Motor neuron (in vitro differentiated cells): ENCODE results near the gene SNX2. TPM values are rescaled to one million over a fixed set of nuclear protein-coding genes. Genes with fewer than 3 reads are reported as not detected.
A peak's percentile ranks its signal among the peaks of the same experiment; 100 is the strongest.
"Not testable (repeated sequence)": the region's sequence is repeated elsewhere in the genome, so short reads cannot be mapped to it uniquely, and the experiment has no call there.

ENCODE experiments used
- ATAC-seq, 8 experiments: fragments of 200-7000 bp; cut with Tn5 transposase; replicated peaks in 6 of 8; 2 replicates each; pipeline ENCODE4 v1.8.0; 2021; ENCODE audit warnings: mild to moderate bottlenecking in 8 of 8, moderate library complexity in 8 of 8
- H3K27ac ChIP-seq, 2 donors: fragments of 250-450 bp; sonication (Bioruptor Pico); 2 replicates each; pipeline ENCODE4 v1.9.0; 2021; ENCODE audit warnings: antibody characterized with exemption in 2 of 2, mild to moderate bottlenecking in 2 of 2, moderate library complexity in 1 of 2
- H3K4me1 ChIP-seq, 2 donors: fragments of 250-450 bp; sonication (Bioruptor Pico); replicated peaks in 1 of 2; 2 replicates each; pipeline ENCODE4 v1.6.1; 2021; ENCODE audit warnings: antibody characterized with exemption in 2 of 2, mild to moderate bottlenecking in 2 of 2, moderate library complexity in 1 of 2
- H3K4me3 ChIP-seq, 5 donors: fragments of 250-450 bp; sonication (Bioruptor Pico); 2 replicates each; pipeline ENCODE4 v1.9.0; 2021; ENCODE audit warnings: antibody characterized with exemption in 5 of 5, mild to moderate bottlenecking in 5 of 5, moderate library complexity in 4 of 5
- WGBS, 10 experiments: fragments of 450-650 bp; shearing (Covaris generic); methylation state at CpG; one replicate each; pipeline ENCODE4 v1.0.0; 2022; 5-methylcytosine and 5-hydroxymethylcytosine counted together
- in situ Hi-C, 9 experiments: fragments of 400-800 bp; cut with MboI; loops; one replicate each; pipeline ENCODE4 v1.15.0; 2021; ENCODE audit warnings: low sequenced_read_pairs in 9 of 9, low pct_unique_long_range_greater_than_20kb in 2 of 9; ENCODE audit not compliant: unreplicated experiment in 9 of 9
- total RNA-seq, 8 experiments: library from RNA; unstranded; fragments of 300-600 nt; gene quantifications; 2 replicates each; pipeline versions ENCODE4 v1.2.3 to v1.2.4, GENCODE V29; 2022

The SNX2 gene
- total RNA-seq, 8 experiments from 2014 or later: 45.1 to 99.0 (median 51.6) TPM

DNA sequence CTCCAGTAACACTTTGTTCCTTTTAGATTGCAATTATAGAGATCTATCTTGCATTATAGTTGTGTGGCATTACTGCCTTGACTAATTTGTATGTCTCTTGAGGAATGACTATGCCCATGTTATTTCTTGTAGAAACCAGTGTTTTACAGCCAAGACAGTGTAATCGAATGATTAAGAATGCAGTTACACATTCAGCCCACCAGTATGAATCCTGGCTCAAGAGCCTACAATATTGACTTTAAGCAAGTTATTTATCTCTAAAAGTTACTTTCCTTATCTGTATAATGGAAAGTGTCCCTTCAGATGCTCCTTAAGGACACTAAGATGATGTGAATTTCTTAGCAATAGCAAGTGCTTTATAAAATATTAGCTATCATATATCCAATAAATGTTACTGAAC is 60.8 kb downstream of the SNX2 start:
- in situ Hi-C loops: loop anchor here in 1 of 9 experiments (25.0 kb wide), 1 partner anchor 123 kb away; no protein-coding TSS in a partner anchor
- no peaks in the 10 kb centered on the region for H3K4me1 ChIP-seq
- 86 to 100% (median 100%) methylated on average over 1 of the region's 1 CpG; no CpG with 5 or more reads in 4 of the 10 experiments for whole genome bisulfite sequencing, 10 experiments
- H3K4me3 ChIP-seq: no peak overlapping the region
- no peak overlapping the region for H3K27ac ChIP-seq
- ATAC-seq: no peak

DNA sequence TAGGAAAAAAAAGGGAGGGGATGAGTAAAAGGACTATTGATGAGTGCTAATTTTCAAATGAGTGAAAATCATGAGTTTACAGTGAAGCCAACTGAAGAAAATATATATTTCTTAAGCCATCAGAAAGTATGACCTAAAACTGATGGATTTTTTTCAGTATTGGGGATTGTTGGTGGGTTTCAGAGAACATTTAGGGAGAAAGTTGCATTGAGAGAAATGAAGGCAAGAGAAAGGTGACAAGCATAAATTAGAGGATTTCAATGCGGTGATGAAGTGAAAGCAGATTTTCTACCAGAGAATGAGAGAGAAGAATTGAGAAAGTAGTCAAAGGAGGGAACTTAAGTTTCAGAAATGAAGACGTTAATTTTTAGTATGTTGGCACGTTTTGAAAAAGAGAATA is 62.1 kb downstream of the SNX2 start:
- no peak overlapping the region for H3K4me3 ChIP-seq
- 83 to 100% (median 92%) methylated on average over 1 to 3 of the region's 3 CpGs for WGBS, 10 experiments
- no peaks in the 10 kb centered on the region for H3K4me1 ChIP-seq
- in situ Hi-C loops: loop anchor here in 1 of 9 experiments (25.0 kb wide), 1 partner anchor 125 kb away; no protein-coding TSS in a partner anchor
- H3K27ac ChIP-seq: no peak overlapping the region
- ATAC-seq: no peak

- Histone ChIP-seq H3K27ac (no peak overlapping the region), H3K4me1 (peaks cover 0 to 8% of the 10 kb centered on the region in 2 donors), H3K4me3 (no peak overlapping the region)
- 40 to 100% (median 97%) methylated on average over 1 to 4 of the region's 4 CpGs; no CpG with 5 or more reads in 1 of the 10 experiments for WGBS, 10 experiments
- no peak for ATAC-seq
- in situ Hi-C loops: loop anchor here in 1 of 9 experiments (25.0 kb wide), 1 partner anchor 127 kb away; no protein-coding TSS in a partner anchor
Measured at GRCh38 chr5:122839731-122840130, 64.9 kb downstream of the SNX2 start.

DNA sequence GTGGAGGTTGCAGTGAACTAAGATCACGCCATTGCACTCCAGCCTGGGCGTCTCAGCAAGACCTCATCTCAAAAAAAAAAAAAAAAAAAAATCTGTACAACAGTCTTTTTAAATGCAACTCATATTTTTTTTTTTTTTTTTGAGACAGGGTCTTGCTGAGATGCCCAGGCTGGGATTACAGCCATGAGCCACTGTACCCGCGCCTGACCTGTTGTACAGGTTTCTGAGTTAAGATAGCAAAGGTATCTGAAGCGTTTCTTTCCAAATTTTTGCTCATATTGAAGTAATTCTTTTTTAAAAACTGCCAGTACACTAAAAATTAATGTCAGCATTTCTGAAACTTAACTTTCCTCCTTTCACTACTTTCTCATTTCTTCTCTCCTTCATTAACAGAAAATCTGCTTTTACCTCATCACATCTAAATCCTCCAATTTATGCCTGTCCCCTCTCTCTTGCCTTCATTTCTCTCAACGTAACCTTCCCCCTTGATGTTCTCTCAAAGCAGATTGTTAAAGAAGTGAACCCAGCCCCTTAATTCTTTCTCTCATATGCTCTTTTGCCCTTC is 67.2 kb downstream of the SNX2 start:
- in situ Hi-C loops: loop anchor here in 1 of 9 experiments (25.0 kb wide), 1 partner anchor 130 kb away; no protein-coding TSS in a partner anchor
- ATAC-seq: no peak
- 78 to 100% (median 93%) methylated on average over 2 to 6 of the region's 6 CpGs for WGBS, 10 experiments
- no peak overlapping the region for H3K27ac ChIP-seq
- H3K4me3 ChIP-seq: no peak overlapping the region
- peaks cover 6 to 19% of the 10 kb centered on the region in 2 donors for H3K4me1 ChIP-seq

DNA sequence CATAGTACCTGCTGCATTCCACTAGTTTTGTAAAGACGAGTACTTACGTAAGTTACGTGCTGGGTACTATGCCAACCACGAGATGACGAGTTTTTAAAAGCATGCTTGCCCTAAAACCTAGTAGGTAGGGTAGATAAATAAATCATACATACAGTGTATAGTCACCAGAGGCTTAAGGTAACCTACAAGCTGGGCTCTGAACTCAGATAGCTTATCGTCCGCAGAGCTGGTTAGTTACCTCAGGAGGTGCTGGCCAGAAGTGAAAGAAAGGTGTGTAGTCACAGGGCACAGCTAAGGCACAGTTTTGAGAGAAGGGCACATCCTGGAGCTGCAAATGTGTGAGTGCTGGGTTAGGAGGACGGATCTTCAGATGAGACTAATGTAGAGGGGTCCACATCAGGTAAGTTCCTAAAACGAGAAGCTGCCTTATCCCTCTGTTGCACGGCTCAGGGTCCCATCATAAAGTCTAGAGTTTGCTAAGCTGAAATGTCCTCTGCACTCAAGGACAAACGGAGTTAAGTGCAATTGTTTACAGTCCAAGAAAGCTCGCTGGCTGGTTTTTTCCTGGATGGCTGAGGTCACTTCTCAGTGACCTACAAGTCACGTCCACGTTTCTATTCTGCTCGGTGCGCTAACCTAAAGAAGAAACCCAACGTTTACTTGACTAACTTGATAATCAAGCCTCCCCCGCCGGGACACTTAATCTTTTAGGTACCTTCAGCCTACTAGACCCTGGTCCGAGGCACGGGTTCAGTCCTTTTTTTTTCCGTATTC is 69.4 kb downstream of the SNX2 start:
- WGBS, 10 experiments: 40 to 93% (median 74%) methylated on average over 3 to 21 of the region's 22 CpGs
- Histone ChIP-seq H3K4me3 (peak overlapping the region; percentile 57 to 82 (median 75)), H3K4me1 (peaks cover 6 to 20% of the 10 kb centered on the region in 2 donors), H3K27ac (peak overlapping the region in 1 of 2 donors; percentile 90)
- in situ Hi-C loops: loop anchor here in 1 of 9 experiments (25.0 kb wide), 1 partner anchor 132 kb away; no protein-coding TSS in a partner anchor
- ATAC-seq: no peak

DNA sequence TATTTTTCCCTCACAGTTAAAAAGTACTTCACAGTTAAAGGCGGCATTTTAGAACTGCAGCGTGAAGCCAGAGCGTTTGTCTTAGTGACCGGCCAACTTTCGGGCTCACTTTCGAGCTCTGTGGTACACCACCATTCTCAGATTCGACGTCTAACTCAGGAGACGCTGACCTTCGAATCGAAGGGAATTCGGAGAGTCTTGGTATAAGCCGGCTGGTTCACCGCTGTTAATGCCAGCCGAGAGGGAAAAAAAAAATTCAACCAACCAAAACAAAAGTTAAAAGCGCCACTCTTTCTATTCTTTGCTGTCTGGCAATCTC is 70.0 kb downstream of the SNX2 start:
- WGBS, 10 experiments: 0 to 40% (median 18%) methylated on average over 1 to 14 of the region's 16 CpGs
- Histone ChIP-seq H3K4me1 (peaks cover 6 to 20% of the 10 kb centered on the region in 2 donors), H3K4me3 (peak overlapping the region; percentile 57 to 82 (median 75)), H3K27ac (peak overlapping the region; percentile 79 to 90)
- in situ Hi-C loops: loop anchor here in 1 of 9 experiments (25.0 kb wide), 1 partner anchor 133 kb away; no protein-coding TSS in a partner anchor
- peak in 3 of 8 experiments; percentile 1 to 9 (median 6) for ATAC-seq

- H3K27ac ChIP-seq: peak within 1 kb of the TSS; percentile 79 to 90
- ATAC-seq: peak; percentile 83 to 91 (median 87)
- in situ Hi-C loops: loop anchor here in 1 of 9 experiments (25.0 kb wide), 1 partner anchor 133 kb away; no protein-coding TSS in a partner anchor
- peaks cover 6 to 20% of the 10 kb centered on the region in 2 donors for H3K4me1 ChIP-seq
- peak within 1 kb of the TSS; percentile 57 to 82 (median 75) for H3K4me3 ChIP-seq
- WGBS, 10 experiments: 0 to 4% (median 0%) methylated on average over 1 to 13 of the region's 92 CpGs; no CpG with 5 or more reads in 1 of the 10 experiments
Measured at GRCh38 chr5:122845229-122846050, 70.6 kb downstream of the SNX2 start, which contains the start of gene SNX24. SNX24 (plus strand) TSS chr5:122845613; CDS start chr5:122845634, 21 bp downstream.

- H3K4me1 ChIP-seq: peaks cover 6 to 20% of the 10 kb centered on the region in 2 donors
- H3K27ac ChIP-seq: peak overlapping the region in 1 of 2 donors; percentile 90
- peak overlapping the region; percentile 57 to 82 (median 75) for H3K4me3 ChIP-seq
- 0 to 17% (median 0%) methylated on average over 1 to 6 of the region's 6 CpGs; no CpG with 5 or more reads in 3 of the 10 experiments for WGBS, 10 experiments
- peak in 1 of 8 experiments; percentile 2 for ATAC-seq
- in situ Hi-C loops: loop anchor here in 1 of 9 experiments (25.0 kb wide), 1 partner anchor 134 kb away; no protein-coding TSS in a partner anchor
Measured at GRCh38 chr5:122846051-122846550, 71.2 kb downstream of the SNX2 start.

DNA sequence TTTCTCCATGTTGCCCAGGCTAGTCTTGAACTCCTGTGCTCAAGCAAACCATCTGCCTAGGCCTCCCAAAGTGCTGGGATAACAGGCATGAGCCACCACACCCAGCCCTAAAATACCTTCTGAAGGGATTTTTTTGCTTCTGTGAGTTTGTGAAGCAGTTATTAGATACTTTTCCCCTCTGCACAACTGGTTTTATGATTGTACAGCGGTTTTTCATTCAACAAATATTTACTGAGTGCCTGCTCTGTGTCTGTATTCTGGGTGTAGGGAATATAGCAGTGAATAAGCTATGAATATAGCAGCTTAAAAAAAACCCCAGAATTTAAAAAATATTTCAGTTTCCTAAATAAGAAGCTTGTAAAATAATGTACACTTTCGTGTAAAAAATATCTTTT is 72.8 kb downstream of the SNX2 start:
- ATAC-seq: no peak
- in situ Hi-C loops: loop anchor here in 1 of 9 experiments (25.0 kb wide), 1 partner anchor 135 kb away; no protein-coding TSS in a partner anchor
- Histone ChIP-seq H3K27ac (no peak overlapping the region), H3K4me1 (peaks cover 6 to 20% of the 10 kb centered on the region in 2 donors), H3K4me3 (no peak overlapping the region)
- 70 to 100% (median 96%) methylated on average over 1 to 2 of the region's 2 CpGs; no CpG with 5 or more reads in 1 of the 10 experiments for WGBS, 10 experiments

DNA sequence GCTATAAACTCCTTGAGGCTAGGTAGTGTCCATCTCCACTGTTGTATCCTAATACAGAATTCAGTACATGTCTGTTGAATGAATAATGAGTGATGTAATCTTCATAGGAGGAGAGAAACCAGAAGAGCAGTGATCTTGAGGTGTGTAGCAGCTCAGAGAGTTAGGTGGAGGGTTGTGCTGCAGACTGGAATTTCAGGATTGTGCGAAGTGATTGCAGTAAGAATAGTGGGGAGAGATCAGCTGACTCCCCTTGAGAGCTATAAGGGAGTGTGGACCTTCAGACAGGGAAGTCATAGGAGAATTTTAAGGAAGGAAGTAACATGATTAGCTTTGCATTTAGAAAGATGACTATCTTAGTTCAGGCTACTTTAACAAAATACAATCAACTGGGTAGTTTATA is 74.9 kb downstream of the SNX2 start:
- H3K4me3 ChIP-seq: no peak overlapping the region
- no peak overlapping the region for H3K27ac ChIP-seq
- in situ Hi-C loops: loop anchor here in 1 of 9 experiments (25.0 kb wide), 1 partner anchor 137 kb away; no protein-coding TSS in a partner anchor
- no peak for ATAC-seq
- WGBS, 10 experiments: 80 to 100% (median 100%) methylated on average over 1 of the region's 1 CpG; no CpG with 5 or more reads in 6 of the 10 experiments
- peaks cover 6 to 12% of the 10 kb centered on the region in 2 donors for H3K4me1 ChIP-seq

DNA sequence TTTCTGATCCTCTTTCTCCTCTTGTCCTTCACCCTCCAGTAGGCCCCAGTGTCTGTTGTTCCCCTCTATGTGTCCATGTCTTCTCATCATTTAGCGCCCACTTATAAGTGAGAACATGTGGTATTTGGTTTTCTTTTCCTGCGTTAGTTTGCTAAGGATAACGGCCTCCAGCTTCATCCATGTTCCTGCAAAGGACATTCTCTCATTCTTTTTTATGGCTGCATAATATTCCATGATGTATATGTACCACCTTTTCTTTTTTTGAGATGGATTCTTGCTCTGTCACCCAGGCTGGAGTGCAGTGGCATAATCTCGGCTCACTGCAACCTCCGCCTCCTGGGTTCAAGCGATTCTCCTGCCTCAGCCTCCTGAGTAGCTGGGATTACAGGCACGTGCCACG is 82.7 kb downstream of the SNX2 start:
- in situ Hi-C loops, H3K27ac ChIP-seq, H3K4me3 ChIP-seq, H3K4me1 ChIP-seq, ATAC-seq: not testable (repeated sequence)
- 93 to 100% (median 100%) methylated on average over 1 to 3 of the region's 8 CpGs; no CpG with 5 or more reads in 1 of the 10 experiments for WGBS, 10 experiments

DNA sequence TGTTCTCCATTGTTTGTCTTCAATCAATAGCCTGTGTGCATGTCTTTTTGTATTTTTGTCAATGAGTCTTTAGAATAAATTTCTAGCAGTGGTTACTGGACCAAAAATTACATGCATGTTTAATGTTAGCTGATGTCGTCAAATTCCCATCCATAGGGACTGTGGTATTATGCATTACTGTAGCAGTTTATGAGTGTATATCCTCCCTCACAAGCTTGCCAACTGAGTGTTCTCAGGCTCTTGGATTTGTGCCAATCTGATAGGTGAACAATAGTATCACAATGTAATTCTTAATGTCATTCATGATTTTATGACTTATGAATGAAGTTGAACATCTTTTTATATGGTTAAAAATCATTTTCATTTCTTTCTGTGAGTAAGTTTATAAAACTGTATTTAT is 83.6 kb downstream of the SNX2 start:
- Histone ChIP-seq H3K27ac (no peak overlapping the region), H3K4me3 (no peak overlapping the region), H3K4me1 (no peaks in the 10 kb centered on the region)
- in situ Hi-C loops: no loop called here
- no peak for ATAC-seq
- 38 to 100% (median 95%) methylated on average over 1 of the region's 1 CpG; no CpG with 5 or more reads in 2 of the 10 experiments for WGBS, 10 experiments
